ENCODE results near the gene FYN.

FYN gene

GRCh38 chr6:111610548-111611172, 262.6 kb downstream of the FYN start:
- no peak for DNase-seq (ENCODE audit: low read depth in 3 of 3, low spot score in 1 of 3)

Data from stimulated activated CD4-positive, alpha-beta T cell treated with anti-CD3 and anti-CD28 coated beads, TNF-alpha, amount 100 ng/mL, for 1 hour (primary cell).